NCI-H82 treated with DMSO at 0.1 percent for 48 hours (cell line): ENCODE measurements around the gene ANXA7.
"Not testable (repeated sequence)": the region's sequence is repeated elsewhere in the genome, so short reads cannot be mapped to it uniquely, and the experiment has no call there.

Experiments
- DNase-seq: peaks from one replicate; lab custom pipeline; 2025; ENCODE audit not compliant: unreplicated experiment; lab: John Stamatoyannopoulos, UW

ANXA7 gene

GRCh38 chr10:73408061-73408460, 5.8 kb downstream of the ANXA7 start:
- DNase-seq, result no peak

DNA sequence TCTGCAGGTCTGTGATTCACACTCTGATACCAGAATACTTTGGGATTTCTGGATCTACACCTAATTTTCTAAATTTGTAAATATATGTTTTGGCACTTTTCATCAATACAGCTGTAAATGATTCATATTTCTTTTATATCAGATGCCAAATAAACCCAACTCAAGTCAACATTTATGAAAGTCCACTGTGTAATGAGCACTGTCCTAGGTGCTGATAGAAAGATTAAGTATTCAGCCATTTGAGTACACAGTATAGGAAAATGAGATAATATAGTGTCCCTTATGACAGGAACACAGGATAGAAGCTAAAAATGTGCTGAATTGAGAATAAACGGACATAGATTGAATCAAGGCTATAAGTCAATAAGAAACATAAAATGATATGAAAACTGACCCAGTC, 6.4 kb downstream of the ANXA7 start:
- no peak for DNase-seq

- DNase-seq, result no peak
Measured at GRCh38 chr10:73406846-73407245, 7.0 kb downstream of the ANXA7 start.

- DNase-seq, result no peak
Measured at GRCh38 chr10:73405556-73405955, 8.3 kb downstream of the ANXA7 start.

DNA sequence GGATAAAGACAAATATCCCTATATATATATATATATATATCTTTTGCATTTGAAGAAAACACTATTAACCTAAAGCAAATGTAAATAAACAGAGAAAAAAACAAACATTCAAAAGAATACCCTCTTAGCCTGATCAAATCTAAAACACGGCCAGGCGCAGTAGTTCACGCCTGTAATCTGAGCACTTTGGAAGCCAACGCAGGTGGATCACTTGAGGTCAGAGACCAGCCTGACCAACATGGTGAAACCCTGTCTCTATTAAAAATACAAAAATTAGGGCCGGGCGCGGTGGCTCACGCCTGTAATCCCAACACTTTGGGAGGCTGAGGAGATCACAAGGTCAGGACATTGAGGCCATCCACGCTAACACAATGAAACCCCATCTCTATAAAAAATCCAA, 9.2 kb downstream of the ANXA7 start:
- DNase-seq, result no peak

- no peak for DNase-seq
Measured at GRCh38 chr10:73401636-73402035, 12.2 kb downstream of the ANXA7 start.

- no peak for DNase-seq
Measured at GRCh38 chr10:73399063-73399462, 14.8 kb downstream of the ANXA7 start.

GRCh38 chr10:73398024-73398423, 15.8 kb downstream of the ANXA7 start:
- DNase-seq, result no peak

GRCh38 chr10:73394325-73394724, 19.5 kb downstream of the ANXA7 start:
- DNase-seq, result not testable (repeated sequence)

DNA sequence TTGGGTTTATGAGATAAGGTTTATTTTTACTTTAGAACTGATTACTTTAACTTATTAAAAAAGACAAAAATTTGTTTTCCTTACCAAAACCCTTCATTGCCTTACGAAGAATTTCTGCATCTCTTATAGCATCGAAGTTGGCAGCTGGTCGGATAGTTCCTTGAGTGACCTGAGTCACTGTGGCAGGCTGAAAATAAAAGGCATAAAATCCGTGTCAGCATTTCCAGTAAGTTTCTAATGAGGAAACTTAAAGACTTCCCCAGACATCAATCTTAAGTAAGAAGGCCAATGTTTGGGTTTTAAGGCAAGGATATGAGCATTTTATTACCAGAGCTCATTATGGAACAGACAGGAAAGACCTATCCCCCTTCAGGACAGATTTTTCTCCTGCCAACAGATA, 25.6 kb downstream of the ANXA7 start:
- DNase-seq, result no peak

GRCh38 chr10:73386583-73386982, 27.3 kb downstream of the ANXA7 start:
- no peak for DNase-seq

DNA sequence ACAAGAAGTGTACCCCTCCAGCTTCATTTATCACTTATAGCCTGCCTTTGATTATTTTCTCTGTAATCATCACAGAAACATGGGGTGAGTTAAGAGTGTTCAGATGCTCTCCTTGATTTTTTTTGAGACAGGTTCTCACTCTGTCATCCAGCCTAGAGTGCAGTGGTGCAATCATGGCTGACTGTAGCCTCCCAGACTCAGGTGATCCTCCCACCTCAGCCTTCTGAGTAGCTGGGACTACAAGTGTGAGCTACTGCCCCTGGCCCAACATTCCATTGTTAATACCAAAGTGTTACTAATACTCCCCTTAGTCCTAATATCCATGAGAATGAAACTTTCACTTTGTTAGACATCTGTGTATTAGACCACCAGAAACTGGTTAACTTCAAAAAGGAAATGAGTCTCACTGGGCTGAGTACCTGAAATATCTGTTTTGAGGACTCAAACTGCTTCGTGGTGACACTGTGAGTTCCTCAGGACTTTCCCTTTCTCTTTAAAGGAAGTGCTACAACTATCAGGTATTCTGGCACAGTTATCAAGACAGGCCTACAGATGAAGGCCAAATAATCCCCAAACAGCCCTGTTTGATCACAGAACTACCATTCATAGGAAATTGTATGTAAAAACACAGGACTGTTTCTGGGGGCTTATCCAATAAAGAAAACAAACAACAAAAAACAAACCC, 34.7 kb downstream of the ANXA7 start:
- DNase-seq, result no peak

DNA sequence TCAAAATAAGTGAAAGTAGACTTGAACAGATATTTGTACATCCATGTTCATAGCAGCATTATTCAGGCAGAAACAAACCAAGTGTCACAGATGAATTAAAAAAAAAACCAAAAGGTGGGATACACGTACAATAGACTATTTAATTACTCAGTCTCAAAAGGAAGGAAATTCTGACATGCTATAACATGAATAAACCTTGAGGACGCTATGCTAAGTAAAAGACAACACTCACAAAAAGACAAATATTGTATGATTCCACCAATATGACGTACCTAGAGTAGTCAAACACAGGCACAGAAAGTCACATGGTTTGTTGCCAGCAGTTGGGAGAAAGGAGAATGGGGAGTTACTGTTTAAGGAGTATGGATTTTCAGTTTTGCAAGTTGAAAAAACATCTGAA, 37.2 kb downstream of the ANXA7 start:
- no peak for DNase-seq

DNA sequence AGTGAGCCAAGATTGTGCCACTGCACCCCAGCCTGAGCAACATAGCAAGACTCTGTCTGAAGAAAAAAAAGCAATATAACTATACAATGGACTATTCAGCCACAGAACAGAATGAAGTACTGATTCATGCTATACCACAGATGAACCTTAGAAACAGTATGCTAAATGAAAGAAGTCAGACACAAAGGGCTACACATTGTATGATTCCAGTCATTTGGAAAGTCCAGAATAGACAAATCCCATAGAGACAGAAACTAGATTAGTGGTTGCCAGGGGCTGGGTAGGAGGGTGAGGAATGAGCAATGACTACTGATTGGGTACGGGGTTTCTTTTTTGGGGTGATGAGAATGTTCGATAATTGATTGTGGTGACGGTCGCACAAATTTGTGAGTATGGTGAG, 45.6 kb downstream of the ANXA7 start:
- DNase-seq, result no peak

- DNase-seq, result no peak
Measured at GRCh38 chr10:73366381-73367298, 47.2 kb downstream of the ANXA7 start.

DNA sequence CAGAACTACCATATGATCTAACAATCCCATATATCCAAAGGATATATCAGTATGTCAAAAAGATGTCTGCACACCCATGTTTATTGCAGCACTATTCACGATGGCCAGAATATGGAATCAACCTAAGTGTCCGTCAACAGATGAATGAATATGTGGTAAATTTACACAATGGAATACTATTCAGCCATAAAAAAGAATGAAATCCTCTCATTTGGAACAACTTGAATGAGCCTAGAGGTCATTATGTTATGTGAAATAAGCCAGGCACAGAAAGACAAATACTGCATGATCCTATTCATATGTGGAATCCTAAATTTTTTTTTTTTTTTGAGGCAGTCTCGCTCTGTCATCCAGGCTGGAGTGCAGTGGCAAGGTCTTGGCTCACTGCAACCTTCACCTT, 48.9 kb downstream of the ANXA7 start:
- no peak for DNase-seq

- no peak for DNase-seq
Measured at GRCh38 chr10:73359492-73359891, 54.4 kb downstream of the ANXA7 start.

GRCh38 chr10:73358331-73359279, 55.3 kb downstream of the ANXA7 start, which contains the start of gene CFAP70:
TSS of gene CFAP70 (minus strand) at chr10:73358864. CDS start at chr10:73354796, 4,068 bp downstream.
- DNase-seq, result peak; percentile 78

GRCh38 chr10:73357821-73358220, 56.0 kb downstream of the ANXA7 start:
- no peak for DNase-seq

DNA sequence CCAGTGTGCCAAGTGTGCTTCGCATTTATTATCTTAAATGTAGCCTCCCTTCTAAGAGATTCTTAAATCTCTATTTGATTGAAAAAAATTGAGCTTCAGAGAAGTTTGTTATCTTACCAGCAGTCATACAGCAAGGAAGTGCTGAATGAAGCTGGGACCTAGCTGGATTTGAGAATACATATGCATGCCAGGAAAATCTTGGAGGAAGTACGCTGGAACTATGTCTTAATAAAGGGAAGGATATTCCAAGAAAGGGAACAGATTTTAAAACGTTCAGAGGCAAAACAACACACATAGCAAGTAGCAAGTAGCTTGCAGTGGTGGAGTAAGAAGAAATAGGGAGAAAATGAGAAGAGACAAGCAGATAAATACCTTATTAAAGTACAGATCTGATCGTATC, 56.7 kb downstream of the ANXA7 start:
- no peak for DNase-seq

- no peak for DNase-seq
Measured at GRCh38 chr10:73344269-73344668, 69.6 kb downstream of the ANXA7 start.
